Upper lobe of right lung (tissue), 1 donor: ENCODE measurements around the gene OCEL1. TPM values are rescaled to one million over a fixed set of nuclear protein-coding genes. Genes with fewer than 3 reads are reported as not detected.

Experiments
- ATAC-seq: fragments of 200-7000 bp; cut with Tn5 transposase; one replicate; pipeline ENCODE4 v1.9.1; 2020; ENCODE audit warnings: mild to moderate bottlenecking, moderate library complexity
- DNase-seq: peaks from one replicate; pipeline ENCODE4 v3.0.0-alpha.2; 2020
- H3K27ac ChIP-seq: fragments of 200-600 bp; one replicate; pipeline ENCODE4 v1.8.0; 2022
- H3K27me3 ChIP-seq: fragments of 200-600 bp; one replicate; pipeline ENCODE4 v1.8.0; 2022; ENCODE audit warnings: mild to moderate bottlenecking
- H3K36me3 ChIP-seq: fragments of 200-600 bp; one replicate; pipeline ENCODE4 v1.8.0; 2022
- H3K4me1 ChIP-seq: fragments of 200-600 bp; one replicate; pipeline ENCODE4 v1.8.0; 2022
- H3K4me3 ChIP-seq: fragments of 200-600 bp; one replicate; pipeline ENCODE4 v1.8.0; 2022; ENCODE audit warnings: mild to moderate bottlenecking
- H3K9me3 ChIP-seq: fragments of 200-600 bp; one replicate; pipeline ENCODE4 v1.8.0; 2022
- CTCF ChIP-seq: fragments of 200-600 bp; IDR thresholded peaks from one replicate; pipeline ENCODE4 v1.8.0; 2022; ENCODE audit warnings: antibody characterized with exemption
- intact Hi-C: fragments of 100-400 bp; cut with DNase I; formaldehyde crosslinking; loops from one replicate; pipeline ENCODE4 v1.11.0; 2022
- long read RNA-seq: library from polyadenylated mRNA; unstranded; transcript quantifications from one replicate; pipeline ENCODE4 v2.0.0, GENCODE V29; 2021
- total RNA-seq: library from RNA; stranded (reverse); fragmentation: NEBNext Ultra II Directional; extraction: Animal tissue kit (Norgen Biotek cat#: 25700); gene quantifications from one replicate; pipeline ENCODE4 v1.2.1, GENCODE V29; 2021
- donor health status: DM: no; HTN: yes; CAD: no; lungs with severe emphysema.

OCEL1 gene
- total RNA-seq = 31.6 TPM
- long read RNA-seq, transcript OCEL1-211 (6 exons, 878 nt) = major isoform, 5 of 36 reads
- long read RNA-seq, partial matches to known transcripts = 16 of 36 reads
- long read RNA-seq, other reads (novel, unspliced or antisense) = 6 of 36 reads

- DNase-seq (peak; percentile 100), ATAC-seq (peak; percentile 96)
- Histone ChIP-seq H3K9me3 (no peaks in the 10 kb centered on the region), H3K4me3 (peak within 1 kb of the TSS; percentile 55), H3K4me1 (peaks cover 11% of the 10 kb centered on the region), H3K27ac (peak within 1 kb of the TSS; percentile 85), H3K27me3 (no peaks in the 10 kb centered on the region), H3K36me3 (peaks cover 7% of the 10 kb centered on the region)
- intact Hi-C loops = no loop called here
- no peak for TF ChIP-seq CTCF
These were observed at the start of gene OCEL1 for GRCh38 chr19:17226002-17226933. TSS of gene OCEL1 (plus strand) at chr19:17226226. CDS start at chr19:17226248, 22 bp downstream.

GRCh38 chr19:17178291-17178690, 47.7 kb upstream of the OCEL1 start:
- no peak for TF ChIP-seq CTCF
- H3K27me3 ChIP-seq = no peaks in the 10 kb centered on the region
- H3K4me1 ChIP-seq = no peaks in the 10 kb centered on the region
- intact Hi-C loops = no loop called here
- peaks cover 79% of the 10 kb centered on the region for H3K36me3 ChIP-seq
- no peak overlapping the region for H3K27ac ChIP-seq
- DNase-seq (no peak), ATAC-seq (no peak)
- no peaks in the 10 kb centered on the region for H3K9me3 ChIP-seq
- H3K4me3 ChIP-seq = no peak overlapping the region

- H3K27me3 ChIP-seq = no peaks in the 10 kb centered on the region
- DNase-seq (no peak), ATAC-seq (no peak)
- no peak overlapping the region for H3K4me3 ChIP-seq
- intact Hi-C loops = no loop called here
- no peaks in the 10 kb centered on the region for H3K9me3 ChIP-seq
- no peak overlapping the region for H3K27ac ChIP-seq
- peaks cover 76% of the 10 kb centered on the region for H3K36me3 ChIP-seq
- TF ChIP-seq CTCF = no peak
- H3K4me1 ChIP-seq = peaks cover 4% of the 10 kb centered on the region
These were observed 44.9 kb upstream of the OCEL1 start for GRCh38 chr19:17180997-17181702.

GRCh38 chr19:17183271-17183761, 42.7 kb upstream of the OCEL1 start:
- ATAC-seq = peak; percentile 28
- Histone ChIP-seq H3K4me3 (no peak overlapping the region), H3K4me1 (peaks cover 4% of the 10 kb centered on the region), H3K36me3 (peaks cover 76% of the 10 kb centered on the region), H3K27me3 (no peaks in the 10 kb centered on the region), H3K27ac (peak overlapping the region; percentile 14), H3K9me3 (no peaks in the 10 kb centered on the region)
- TF ChIP-seq CTCF = no peak
- intact Hi-C loops = no loop called here
- no peak for DNase-seq

GRCh38 chr19:17183858-17184321, 42.1 kb upstream of the OCEL1 start:
- intact Hi-C loops = no loop called here
- Histone ChIP-seq H3K27ac (peak overlapping the region; percentile 14), H3K9me3 (no peaks in the 10 kb centered on the region), H3K36me3 (peaks cover 77% of the 10 kb centered on the region), H3K4me3 (no peak overlapping the region), H3K4me1 (peaks cover 4% of the 10 kb centered on the region), H3K27me3 (no peaks in the 10 kb centered on the region)
- DNase-seq (no peak), ATAC-seq (peak; percentile 25)
- no peak for TF ChIP-seq CTCF
